Panc1 (cell line): ENCODE results near the gene NIPBL.

ENCODE experiments used
- CTCF ChIP-seq: fragments of 450-650 bp; IDR thresholded peaks from 2 replicates; pipeline ENCODE4 v1.5.1; 2017; ENCODE audit warnings: mild to moderate bottlenecking
- POLR2AphosphoS5 ChIP-seq: IDR thresholded peaks from 2 replicates; pipeline ENCODE4 v1.6.1; 2012; ENCODE audit warnings: mild to moderate bottlenecking, low read depth, low read length, moderate library complexity
- SIN3A ChIP-seq: IDR thresholded peaks from 2 replicates; pipeline ENCODE4 v1.6.1; 2012; ENCODE audit warnings: low read depth, mild to moderate bottlenecking, low read length, moderate library complexity, borderline replicate concordance; ENCODE audit not compliant: insufficient read depth
- TCF7L2 ChIP-seq: IDR thresholded peaks from 2 replicates; pipeline ENCODE4 v1.6.1; 2011; ENCODE audit warnings: mild to moderate bottlenecking, low read depth, low read length, inconsistent platforms

DNA sequence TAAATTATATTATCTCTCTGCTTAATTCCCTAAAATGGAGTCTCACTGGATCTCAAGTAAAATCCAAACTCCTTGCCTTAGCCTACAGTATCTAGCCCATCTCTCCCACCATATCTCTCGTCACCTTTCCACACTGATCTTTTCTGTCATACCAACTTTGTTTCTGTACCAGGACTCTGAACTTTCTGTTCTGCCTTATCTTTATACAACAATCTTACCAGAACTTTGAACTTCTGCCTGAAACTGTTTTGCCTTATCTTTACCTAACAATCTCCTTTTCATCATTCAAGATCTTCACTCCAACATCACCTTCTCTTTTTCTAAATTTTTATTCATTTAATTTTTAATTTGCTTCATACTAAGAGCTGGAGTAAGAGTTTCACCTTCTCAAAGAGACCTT, 233.6 kb downstream of the NIPBL start:
- TF ChIP-seq POLR2AphosphoS5, result no peak
- no peak for TF ChIP-seq CTCF
- TF ChIP-seq TCF7L2, result no peak
- no peak for TF ChIP-seq SIN3A
